GM23338 (cell line): ENCODE results near the gene PKHD1. TPM values are rescaled to one million over a fixed set of nuclear protein-coding genes. Genes with fewer than 3 reads are reported as not detected.

ENCODE experiments used
- ATAC-seq: fragments of 200-7000 bp; cut with Tn5 transposase; 3 replicates; pipeline ENCODE4 v1.9.1; 2020
- DNase-seq: peaks from one replicate; pipeline ENCODE4 v3.0.0-alpha.2; 2015; ENCODE audit warnings: low spot score
- H2AFZ ChIP-seq: fragments of 200-600 bp; sonication (generic); 2 replicates; pipeline ENCODE4 v1.8.0; 2016; ENCODE audit warnings: antibody characterized with exemption, mild to moderate bottlenecking, moderate library complexity
- H3F3A ChIP-seq: fragments of 200-600 bp; sonication (generic); replicated peaks from 2 replicates; pipeline ENCODE4 v1.8.0; 2017; ENCODE audit warnings: antibody characterized with exemption, mixed run types, low read depth
- H3K27ac ChIP-seq: fragments of 200-600 bp; sonication (generic); 2 replicates; pipeline ENCODE4 v1.6.1; 2016; ENCODE audit warnings: low read depth
- H3K27me3 ChIP-seq: fragments of 200-600 bp; sonication (generic); 2 replicates; pipeline ENCODE4 v1.8.0; 2016; ENCODE audit warnings: mild to moderate bottlenecking, mixed run types, moderate library complexity; ENCODE audit not compliant: insufficient read depth
- H3K36me3 ChIP-seq: fragments of 200-600 bp; sonication (generic); 2 replicates; pipeline ENCODE4 v1.8.0; 2016; ENCODE audit warnings: mild to moderate bottlenecking; ENCODE audit not compliant: insufficient read depth
- H3K4me1 ChIP-seq: fragments of 200-600 bp; sonication (generic); 2 replicates; pipeline ENCODE4 v1.8.0; 2016; ENCODE audit warnings: mild to moderate bottlenecking, moderate library complexity; ENCODE audit not compliant: insufficient read depth
- H3K4me2 ChIP-seq: fragments of 200-600 bp; sonication (generic); 2 replicates; pipeline ENCODE4 v1.7.1; 2017; ENCODE audit warnings: mixed run types
- H3K4me3 ChIP-seq: fragments of 200-600 bp; sonication (generic); 2 replicates; pipeline ENCODE4 v1.6.1; 2016; ENCODE audit warnings: mixed run types
- H3K79me2 ChIP-seq: fragments of 200-600 bp; sonication (generic); replicated peaks from 2 replicates; pipeline ENCODE4 v1.8.0; 2017; ENCODE audit warnings: mild to moderate bottlenecking; ENCODE audit not compliant: insufficient read depth
- H3K9me2 ChIP-seq: fragments of 200-600 bp; sonication (generic); 2 replicates; pipeline ENCODE4 v1.8.0; 2017; ENCODE audit not compliant: insufficient read depth
- H4K20me1 ChIP-seq: fragments of 200-600 bp; sonication (generic); replicated peaks from 2 replicates; pipeline ENCODE4 v1.8.0; 2017; ENCODE audit warnings: mild to moderate bottlenecking; ENCODE audit not compliant: insufficient read depth
- H3K27ac Mint-ChIP-seq: 2 replicates; pipeline ENCODE4 v1.8.0; 2020; ENCODE audit warnings: inconsistent platforms, mild to moderate bottlenecking, moderate library complexity, mixed read lengths
- H3K27me3 Mint-ChIP-seq: 3 replicates; pipeline ENCODE4 v1.8.0; 2022; ENCODE audit warnings: low read depth, mild to moderate bottlenecking, moderate library complexity, mixed read lengths, inconsistent platforms; ENCODE audit not compliant: insufficient read depth, poor library complexity
- H3K36me3 Mint-ChIP-seq: 3 replicates; pipeline ENCODE4 v1.8.0; 2021; ENCODE audit warnings: low read depth, mild to moderate bottlenecking, inconsistent platforms, moderate library complexity, mixed read lengths
- H3K4me1 Mint-ChIP-seq: 3 replicates; pipeline ENCODE4 v1.8.0; 2020; ENCODE audit warnings: mild to moderate bottlenecking, inconsistent platforms, mixed read lengths
- H3K4me3 Mint-ChIP-seq: 3 replicates; pipeline ENCODE4 v1.8.0; 2021; ENCODE audit warnings: moderate library complexity, mild to moderate bottlenecking, inconsistent platforms, mixed read lengths
- H3K9me3 Mint-ChIP-seq: 3 replicates; pipeline ENCODE4 v1.8.0; 2020; ENCODE audit warnings: moderate library complexity, mild to moderate bottlenecking, inconsistent platforms, mixed read lengths
- EZH2 ChIP-seq: fragments of 200-600 bp; sonication (generic); IDR thresholded peaks from one replicate; pipeline ENCODE4 v1.8.0; 2017; ENCODE audit warnings: antibody characterized with exemption, mild to moderate bottlenecking, low read depth; ENCODE audit not compliant: unreplicated experiment
- EZH2phosphoT487 ChIP-seq: fragments of 200-600 bp; sonication (generic); IDR thresholded peaks from one replicate; pipeline ENCODE4 v1.8.1; 2018; ENCODE audit warnings: antibody characterized with exemption; ENCODE audit not compliant: unreplicated experiment
- NANOG ChIP-seq: IDR thresholded peaks from 2 replicates; pipeline ENCODE4 v1.6.1; 2016; ENCODE audit warnings: antibody characterized with exemption, borderline replicate concordance
- POLR2AphosphoS5 ChIP-seq: IDR thresholded peaks from 2 replicates; pipeline ENCODE4 v1.6.1; 2016; ENCODE audit warnings: antibody characterized with exemption, low read depth
- REST ChIP-seq: IDR thresholded peaks from one replicate; pipeline ENCODE4 v1.6.1; 2018; ENCODE audit warnings: antibody characterized with exemption; ENCODE audit not compliant: unreplicated experiment
- ZNF331 ChIP-seq: fragments of 250-450 bp; sonication (Bioruptor Pico); IDR thresholded peaks from 2 replicates; pipeline ENCODE4 v1.5.0; 2020; ENCODE audit warnings: low read depth, mild to moderate bottlenecking, moderate library complexity
- ZNF462 ChIP-seq: fragments of 250-450 bp; sonication (Bioruptor Pico); IDR thresholded peaks from 2 replicates; pipeline ENCODE4 v1.5.0; 2020; ENCODE audit warnings: mild to moderate bottlenecking, moderate library complexity
- polyA plus RNA-seq: library from polyadenylated mRNA; unstranded; fragments of >200 nt; fragmentation: Nextera tagmentation; extraction: Ambion mirVana; gene quantifications from 2 replicates; pipeline ENCODE4 v1.2.1, GENCODE V29; 2016
- total RNA-seq: library from RNA; depleted of rRNA; stranded (reverse); fragments of >200 nt; shearing (Covaris generic); gene quantifications from 2 replicates; pipeline ENCODE4 v1.2.3, GENCODE V29; 2014
- TF ChIP-seq, protein P1 (sequence below): IDR thresholded peaks from 2 replicates; pipeline ENCODE4 v1.6.1; 2016; ENCODE audit warnings: antibody characterized with exemption

Gene PKHD1
- total and polyA plus RNA-seq, 2 experiments from 2014 or later, result 0.03 to 0.07 TPM

- TF ChIP-seq REST, result no peak
Measured at GRCh38 chr6:51901766-51902764, 185.3 kb downstream of the PKHD1 start (continued).

DNA sequence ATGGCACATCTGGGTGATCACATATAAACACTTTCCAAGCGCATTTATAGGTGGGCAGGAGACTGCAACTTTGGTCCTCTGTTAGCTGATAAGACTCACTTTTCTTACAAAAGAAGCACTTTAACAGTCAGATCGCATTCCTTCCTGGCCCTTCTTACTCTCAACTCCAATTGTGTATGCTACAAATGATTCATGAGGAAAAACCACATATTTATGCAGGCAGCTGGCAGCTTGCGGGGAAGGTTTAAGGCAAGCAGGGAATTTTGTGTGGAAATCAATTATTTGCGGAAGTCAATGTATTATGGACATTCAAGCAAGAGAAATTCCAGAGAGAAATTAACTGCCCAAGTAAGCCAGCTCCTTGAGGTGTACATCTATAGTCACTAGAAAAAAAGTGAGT, 194.0 kb downstream of the PKHD1 start:
- Histone ChIP-seq H3K27ac (no peak overlapping the region), H3K79me2 (no peaks in the 10 kb centered on the region), H3K4me2 (no peak overlapping the region), H3F3A (no peaks in the 10 kb centered on the region), H3K4me3 (no peak overlapping the region), H3K27me3 (no peaks in the 10 kb centered on the region), H4K20me1 (no peaks in the 10 kb centered on the region), H2AFZ (no peak overlapping the region), H3K9me2 (peaks cover 4% of the 10 kb centered on the region; the same call in 1 of the 2 replicates), H3K4me1 (no peaks in the 10 kb centered on the region), H3K36me3 (no peaks in the 10 kb centered on the region; the same call in 1 of the 2 replicates)
- H3K36me3 Mint-ChIP-seq, result no peaks in the 10 kb centered on the region
- peaks cover 4% of the 10 kb centered on the region; the same call in 2 of the 3 replicates for H3K9me3 Mint-ChIP-seq
- DNase-seq (no peak), ATAC-seq (no peak)
- no peak overlapping the region for H3K27ac Mint-ChIP-seq
- H3K27me3 Mint-ChIP-seq, result peaks cover 1% of the 10 kb centered on the region
- H3K4me3 Mint-ChIP-seq, result no peak overlapping the region
- H3K4me1 Mint-ChIP-seq, result no peaks in the 10 kb centered on the region
- TF ChIP-seq ZNF331, result no peak
- TF ChIP-seq NANOG, result no peak
- no peak for TF ChIP-seq ZNF462
- no peak for TF ChIP-seq POLR2AphosphoS5
- TF ChIP-seq REST, result no peak
- no peak for TF ChIP-seq EZH2phosphoT487
- TF ChIP-seq, protein P1, sequence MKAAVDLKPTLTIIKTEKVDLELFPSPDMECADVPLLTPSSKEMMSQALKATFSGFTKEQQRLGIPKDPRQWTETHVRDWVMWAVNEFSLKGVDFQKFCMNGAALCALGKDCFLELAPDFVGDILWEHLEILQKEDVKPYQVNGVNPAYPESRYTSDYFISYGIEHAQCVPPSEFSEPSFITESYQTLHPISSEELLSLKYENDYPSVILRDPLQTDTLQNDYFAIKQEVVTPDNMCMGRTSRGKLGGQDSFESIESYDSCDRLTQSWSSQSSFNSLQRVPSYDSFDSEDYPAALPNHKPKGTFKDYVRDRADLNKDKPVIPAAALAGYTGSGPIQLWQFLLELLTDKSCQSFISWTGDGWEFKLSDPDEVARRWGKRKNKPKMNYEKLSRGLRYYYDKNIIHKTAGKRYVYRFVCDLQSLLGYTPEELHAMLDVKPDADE, result no peak
- no peak for TF ChIP-seq EZH2
